Hindlimb muscle (tissue), 1 donor: ENCODE data around the gene ATP2A3. TPM values are rescaled to one million over a fixed set of nuclear protein-coding genes. Genes with fewer than 3 reads are reported as not detected.

Experiments used
- DNase-seq: peaks from one replicate; pipeline ENCODE4 v3.0.0-alpha.2; 2013
- polyA plus RNA-seq: library from polyadenylated mRNA; unstranded; fragments of 120-200 nt; gene quantifications from one replicate; pipeline ENCODE4 v1.2.1, GENCODE V29; 2013; ENCODE audit not compliant: insufficient read length

ATP2A3 gene
- polyA plus RNA-seq, 1 donor, result 7.3 TPM

GRCh38 chr17:3990386-3991127 lies 26.3 kb upstream of the ATP2A3 start:
- DNase-seq, result no peak

- DNase-seq, result no peak
Measured at GRCh38 chr17:3989041-3989886, 25.0 kb upstream of the ATP2A3 start.

GRCh38 chr17:3988297-3989040 lies 24.2 kb upstream of the ATP2A3 start:
- DNase-seq, result no peak

GRCh38 chr17:3986939-3987335 lies 22.7 kb upstream of the ATP2A3 start:
- DNase-seq, result no peak

GRCh38 chr17:3986270-3986938 lies 22.2 kb upstream of the ATP2A3 start:
- DNase-seq, result no peak

GRCh38 chr17:3985846-3986245 lies 21.6 kb upstream of the ATP2A3 start:
- DNase-seq, result no peak

- no peak for DNase-seq
Measured at GRCh38 chr17:3983606-3984484, 19.6 kb upstream of the ATP2A3 start.

- no peak for DNase-seq
Measured at GRCh38 chr17:3982541-3983017, 18.3 kb upstream of the ATP2A3 start.

GRCh38 chr17:3982113-3982512 lies 17.9 kb upstream of the ATP2A3 start:
- DNase-seq, result no peak

GRCh38 chr17:3981455-3981854 lies 17.2 kb upstream of the ATP2A3 start:
- no peak for DNase-seq

GRCh38 chr17:3980381-3981014 lies 16.3 kb upstream of the ATP2A3 start:
- DNase-seq, result no peak

- no peak for DNase-seq
Measured at GRCh38 chr17:3979290-3979611, 15.0 kb upstream of the ATP2A3 start.

- DNase-seq, result no peak
Measured at GRCh38 chr17:3978421-3979289, 14.4 kb upstream of the ATP2A3 start.

- no peak for DNase-seq
Measured at GRCh38 chr17:3977387-3977786, 13.2 kb upstream of the ATP2A3 start.

- no peak for DNase-seq
Measured at GRCh38 chr17:3976675-3977171, 12.5 kb upstream of the ATP2A3 start.

- no peak for DNase-seq
Measured at GRCh38 chr17:3974980-3975379, 10.7 kb upstream of the ATP2A3 start.

GRCh38 chr17:3974138-3974687 lies 10.0 kb upstream of the ATP2A3 start:
- DNase-seq, result no peak

GRCh38 chr17:3973495-3974137 lies 9.4 kb upstream of the ATP2A3 start:
- no peak for DNase-seq

GRCh38 chr17:3972931-3973330 lies 8.7 kb upstream of the ATP2A3 start:
- DNase-seq, result no peak
